GM11168 (cell line): ENCODE results near the gene TPI1.

ENCODE experiments used
- in situ Hi-C: fragments of 300-500 bp; cut with MboI; formaldehyde crosslinking; loops from one replicate; pipeline ENCODE4 v1.12.0; 2022; ENCODE audit warnings: low sequenced_read_pairs; ENCODE audit not compliant: unreplicated experiment

The TPI1 gene

DNA sequence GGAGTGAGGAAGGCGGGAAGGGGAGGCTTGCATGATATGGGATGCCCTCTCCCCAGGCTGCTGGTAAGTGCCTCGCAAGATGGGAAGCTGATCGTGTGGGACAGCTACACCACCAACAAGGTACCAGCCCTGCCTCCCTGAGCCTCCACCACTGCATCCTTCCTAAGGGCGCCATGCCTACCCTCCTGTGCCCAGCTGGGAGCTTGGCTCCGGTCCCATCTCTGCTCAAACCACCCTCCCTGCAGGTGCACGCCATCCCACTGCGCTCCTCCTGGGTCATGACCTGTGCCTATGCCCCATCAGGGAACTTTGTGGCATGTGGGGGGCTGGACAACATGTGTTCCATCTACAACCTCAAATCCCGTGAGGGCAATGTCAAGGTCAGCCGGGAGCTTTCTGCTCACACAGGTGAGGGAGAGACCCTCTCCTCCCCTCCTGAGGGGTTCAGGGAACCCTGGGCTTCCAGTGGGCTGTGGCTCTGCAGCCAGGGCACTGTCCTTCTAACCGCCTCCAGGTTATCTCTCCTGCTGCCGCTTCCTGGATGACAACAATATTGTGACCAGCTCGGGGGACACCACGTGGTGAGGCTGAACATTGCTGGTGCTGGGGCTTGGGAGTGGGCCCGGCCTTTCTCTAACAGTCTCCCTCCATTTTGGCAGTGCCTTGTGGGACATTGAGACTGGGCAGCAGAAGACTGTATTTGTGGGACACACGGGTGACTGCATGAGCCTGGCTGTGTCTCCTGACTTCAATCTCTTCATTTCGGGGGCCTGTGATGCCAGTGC, 24.0 kb upstream of the TPI1 start:
- in situ Hi-C loops, result no loop called here

DNA sequence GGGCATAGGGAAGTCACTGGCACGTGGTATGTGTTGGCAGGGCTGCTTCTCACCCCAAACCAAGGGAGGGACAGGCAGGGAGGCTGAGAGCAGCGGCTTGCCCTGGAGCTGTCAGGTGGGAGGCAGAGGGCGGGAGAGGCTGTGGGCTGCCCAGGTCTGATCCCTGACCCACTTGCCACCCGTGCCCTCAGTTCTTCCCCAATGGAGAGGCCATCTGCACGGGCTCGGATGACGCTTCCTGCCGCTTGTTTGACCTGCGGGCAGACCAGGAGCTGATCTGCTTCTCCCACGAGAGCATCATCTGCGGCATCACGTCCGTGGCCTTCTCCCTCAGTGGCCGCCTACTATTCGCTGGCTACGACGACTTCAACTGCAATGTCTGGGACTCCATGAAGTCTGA, 21.9 kb upstream of the TPI1 start:
- in situ Hi-C loops, result no loop called here

DNA sequence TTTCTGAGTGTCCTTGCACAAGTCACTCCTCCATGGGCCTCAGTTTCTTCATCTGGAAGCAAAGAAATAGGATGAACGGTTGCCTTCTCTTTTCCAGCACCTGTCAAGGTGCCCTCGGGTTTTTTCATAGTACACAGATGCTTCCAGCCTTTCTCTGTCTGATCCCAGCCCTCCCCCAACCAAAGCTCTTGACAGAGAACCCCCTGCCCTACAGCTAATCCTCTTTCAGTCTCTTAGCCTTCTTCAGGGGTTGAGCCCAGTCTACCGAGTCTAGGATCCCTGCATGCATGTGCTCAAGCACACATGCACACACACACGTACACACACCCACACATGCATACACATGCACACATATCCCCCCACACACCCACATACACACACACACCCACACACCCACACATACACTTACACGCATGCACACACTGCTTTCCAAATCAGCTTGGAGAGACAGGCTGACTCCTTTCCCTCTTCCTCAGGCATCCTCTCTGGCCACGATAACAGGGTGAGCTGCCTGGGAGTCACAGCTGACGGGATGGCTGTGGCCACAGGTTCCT, 20.9 kb upstream of the TPI1 start:
- in situ Hi-C loops, result no loop called here

DNA sequence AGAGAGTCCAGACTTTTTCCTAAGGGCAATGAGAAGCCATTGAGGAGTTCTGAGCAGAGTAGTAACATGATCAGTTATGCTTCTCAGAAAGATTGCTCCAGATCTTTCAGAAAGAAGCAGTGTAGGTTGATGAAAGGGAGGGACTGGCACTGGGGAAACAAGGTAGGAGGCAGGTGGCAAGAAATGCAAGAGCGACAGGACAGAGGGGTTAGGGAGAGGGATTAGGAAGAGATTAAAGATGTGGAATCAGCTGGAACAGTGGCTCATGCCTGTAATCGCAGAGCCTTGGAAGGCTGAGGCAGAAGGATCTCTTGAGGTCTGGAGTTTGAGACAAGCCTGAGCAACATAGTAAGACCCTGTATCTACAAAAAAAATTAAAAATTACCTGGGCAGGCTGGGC, 19.7 kb upstream of the TPI1 start:
- in situ Hi-C loops, result no loop called here

DNA sequence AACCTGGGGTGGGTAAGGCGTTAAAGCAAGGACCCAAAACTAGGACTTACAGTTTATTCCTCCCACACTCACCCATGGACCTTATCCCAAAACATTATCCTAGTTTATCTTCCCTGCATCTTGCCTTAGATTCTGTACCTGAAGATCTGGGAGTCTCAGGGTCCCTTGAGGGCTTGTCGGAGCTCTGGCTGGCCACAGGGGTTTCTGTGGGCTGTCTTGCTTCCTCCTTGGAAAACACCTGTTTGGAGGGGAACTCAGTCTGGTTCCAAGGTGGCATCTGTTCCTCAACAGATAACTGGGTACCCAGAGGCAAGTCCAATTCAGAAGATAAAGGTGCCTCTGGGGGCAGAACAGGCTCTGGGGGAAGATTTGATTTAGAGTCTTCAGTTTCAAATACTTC, 17.9 kb upstream of the TPI1 start:
- in situ Hi-C loops, result no loop called here

DNA sequence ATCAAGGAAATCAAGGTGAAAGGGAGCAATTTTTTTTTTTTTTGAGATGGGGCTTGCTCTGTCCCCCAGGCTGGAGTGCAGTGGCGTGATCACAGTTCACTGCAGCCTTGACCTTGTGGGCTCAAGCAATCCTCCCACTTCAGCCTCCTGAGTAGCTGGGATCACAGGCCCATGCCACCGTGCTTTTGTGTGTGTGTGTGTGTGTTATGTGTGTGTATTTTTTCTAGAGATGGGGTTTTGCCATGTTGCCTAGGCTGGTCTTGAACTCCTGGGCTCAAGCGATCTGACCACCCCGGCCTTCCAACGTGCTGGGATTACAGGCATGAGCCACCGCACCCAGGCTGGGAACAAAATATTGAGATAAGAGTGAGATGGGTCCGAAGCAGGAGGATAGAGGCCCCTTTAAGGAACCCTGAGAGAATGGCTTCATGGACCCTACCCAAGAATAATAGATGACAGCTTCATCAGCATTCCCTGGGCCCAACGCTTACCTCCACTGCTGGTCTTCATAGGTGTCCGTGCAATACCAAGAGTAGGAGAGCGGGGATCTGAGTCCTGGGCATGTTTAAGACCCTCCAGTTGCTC, 17.3 kb upstream of the TPI1 start:
- in situ Hi-C loops, result no loop called here

DNA sequence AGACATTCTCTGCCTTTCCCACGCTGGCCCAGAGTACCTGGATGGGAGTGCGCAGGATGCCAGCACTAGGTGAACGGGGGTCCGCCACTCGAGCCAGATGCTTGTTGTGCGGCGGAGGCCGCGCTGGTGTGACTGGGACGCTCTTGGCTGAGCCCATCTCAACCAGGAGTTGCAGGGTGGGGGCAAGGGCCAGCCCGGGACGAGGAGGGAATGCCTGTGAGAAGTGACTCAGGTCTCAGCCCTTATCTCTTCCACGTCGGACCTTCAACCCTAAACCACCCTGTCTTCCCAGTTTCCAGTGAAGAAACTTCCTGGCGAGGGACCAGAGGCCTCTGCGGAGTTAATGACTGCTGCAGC, 16.6 kb upstream of the TPI1 start:
- in situ Hi-C loops, result no loop called here

DNA sequence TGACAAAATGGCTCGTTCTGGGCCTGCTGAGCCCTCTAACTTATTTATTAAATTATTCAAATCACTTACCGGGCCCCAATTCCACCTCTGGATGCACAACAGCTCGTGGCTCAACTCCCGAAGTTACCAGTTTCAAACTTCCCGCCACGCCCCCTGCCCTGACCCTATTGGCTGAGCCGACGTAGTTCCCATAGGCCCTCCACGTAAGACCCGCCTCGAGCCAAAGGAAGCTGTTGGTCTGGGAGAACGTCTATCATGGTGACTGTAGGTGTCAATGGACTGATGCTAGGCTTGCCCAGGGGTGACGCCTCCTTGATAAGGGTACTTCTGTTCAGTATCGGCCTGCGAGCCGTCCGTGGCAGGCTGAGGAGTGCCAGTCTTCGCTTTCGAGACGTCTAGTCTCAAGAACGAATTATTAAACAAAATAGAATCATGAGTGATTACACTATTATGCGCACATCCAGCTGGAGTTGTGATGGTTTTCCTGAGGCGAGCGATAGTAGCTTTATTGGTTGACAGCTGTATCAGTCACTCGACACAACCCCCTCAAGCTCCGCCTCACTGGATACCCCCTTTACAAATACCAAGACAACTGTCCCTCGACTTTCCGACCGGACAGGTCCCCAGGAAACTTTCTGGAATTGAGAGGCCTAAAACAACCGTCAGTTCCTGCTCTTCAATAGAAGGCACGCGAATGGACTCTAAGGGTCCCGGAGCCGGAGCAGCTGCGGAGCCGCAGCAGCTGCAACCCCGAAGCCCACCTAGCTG, 16.0 kb upstream of the TPI1 start, which contains the start of gene CDCA3:
CDCA3 (minus strand) TSS at position 134 of the 768 bp plus-strand sequence. CDS start 334 bp downstream, outside the sequence.
- in situ Hi-C loops, result no loop called here

DNA sequence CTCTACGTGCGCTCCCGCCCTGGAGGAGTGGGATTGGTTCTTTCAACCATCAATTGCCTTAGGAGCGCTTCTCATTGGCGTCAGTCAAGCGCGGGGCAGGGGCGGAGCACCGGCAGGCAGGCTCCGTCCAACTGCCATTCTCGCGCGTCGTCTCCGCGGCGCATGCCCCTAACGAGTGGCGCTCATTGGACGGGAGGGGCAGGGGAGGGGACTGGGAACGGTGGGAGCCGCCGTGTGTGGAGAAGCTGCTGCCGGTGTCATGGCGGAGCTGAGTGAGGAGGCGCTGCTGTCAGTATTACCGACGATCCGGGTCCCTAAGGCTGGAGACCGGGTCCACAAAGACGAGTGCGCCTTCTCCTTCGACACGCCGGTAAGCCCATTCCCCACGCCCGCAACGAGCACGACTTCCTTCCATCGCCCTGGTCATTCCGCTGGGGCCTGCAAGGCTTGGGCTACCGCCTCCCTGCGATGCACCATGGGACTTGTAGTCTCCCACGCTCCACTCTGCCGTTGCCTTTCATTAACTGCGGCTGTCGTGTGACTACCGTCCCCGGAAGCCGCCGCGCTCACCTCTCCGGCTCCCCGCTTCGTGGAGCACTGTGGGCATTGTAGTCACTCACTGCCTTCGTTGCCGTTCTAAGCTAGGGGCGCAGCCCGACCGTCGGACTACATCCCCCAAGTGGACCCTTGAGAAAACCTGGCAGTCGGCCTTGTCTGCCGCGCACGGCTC, 15.2 kb upstream of the TPI1 start, which contains the start of gene USP5:
USP5 (plus strand) TSS at position 230 of the 730 bp plus-strand sequence; CDS start at position 260, 30 bp downstream.
- in situ Hi-C loops, result no loop called here

DNA sequence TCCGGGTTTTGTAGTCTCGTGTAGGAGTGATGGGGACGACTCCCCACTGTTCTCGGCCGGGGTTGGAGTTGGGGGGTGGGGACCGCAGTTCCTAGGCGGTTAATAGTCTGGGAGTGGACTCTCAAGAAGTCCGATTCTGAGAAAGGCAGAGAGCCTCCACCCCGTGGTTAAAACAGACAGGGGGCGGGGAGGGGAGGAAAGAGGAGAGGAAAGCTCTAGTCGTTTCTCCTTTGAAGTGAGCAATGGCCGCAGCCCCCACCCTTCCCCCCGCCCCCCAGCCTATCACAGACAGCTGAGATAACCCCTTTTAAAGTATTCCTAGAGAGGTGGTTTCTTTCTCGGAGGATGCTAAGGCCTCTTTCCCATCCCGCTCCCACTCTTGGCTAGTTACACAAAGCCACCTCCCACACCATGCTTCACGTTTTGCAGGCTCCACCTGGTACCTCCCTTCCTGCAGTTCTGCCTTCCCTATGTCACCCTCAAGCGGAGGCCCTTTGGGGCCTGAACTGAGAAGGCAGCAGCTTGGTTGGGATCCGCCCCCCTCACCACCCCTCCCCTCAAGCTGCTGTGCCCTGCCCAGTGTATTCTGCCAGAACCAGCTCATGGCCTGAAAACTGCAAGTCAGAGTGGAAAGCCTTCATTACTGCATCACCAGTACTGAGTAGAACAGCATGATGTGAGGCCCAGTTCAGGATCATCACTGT, 14.5 kb upstream of the TPI1 start:
- in situ Hi-C loops, result no loop called here

DNA sequence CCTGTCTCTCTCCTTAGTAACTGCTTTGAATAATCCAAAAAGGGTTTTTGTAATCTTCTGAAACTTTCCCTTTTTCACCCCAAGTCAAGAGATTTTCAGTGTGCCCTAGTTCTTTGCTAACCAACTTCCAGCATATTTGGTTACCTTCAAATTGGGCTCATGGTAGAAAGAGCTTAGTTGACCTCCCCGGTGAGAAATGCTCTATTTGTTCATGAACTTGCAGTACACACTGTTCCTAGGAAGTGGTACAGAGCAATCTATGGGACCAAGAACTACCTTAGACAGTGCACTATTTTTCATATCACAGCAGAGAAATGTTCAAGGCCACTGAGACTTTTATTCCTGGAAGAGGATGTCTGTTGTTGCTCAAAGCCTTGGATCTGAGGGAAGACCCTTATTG, 13.7 kb upstream of the TPI1 start:
- in situ Hi-C loops, result no loop called here

DNA sequence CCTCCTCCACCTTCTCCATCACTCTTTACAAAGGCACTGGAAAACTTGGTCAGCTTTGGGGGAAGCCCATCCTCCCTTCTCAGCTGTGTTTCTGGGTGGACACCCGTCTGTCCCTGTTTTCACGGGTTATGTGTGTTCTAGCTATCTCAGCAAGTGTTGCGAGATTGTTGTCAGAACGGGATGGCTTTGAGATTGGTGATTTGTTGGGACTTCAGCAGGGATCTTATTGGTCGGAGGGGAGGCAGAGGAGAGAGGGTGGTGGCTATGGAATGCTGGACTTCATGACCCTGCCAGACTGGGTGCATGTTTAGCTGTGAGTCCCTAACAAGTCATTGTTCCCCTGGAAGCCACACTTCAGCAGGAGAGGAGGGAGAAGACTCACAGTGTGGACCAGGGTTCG, 13.3 kb upstream of the TPI1 start:
- in situ Hi-C loops, result no loop called here

DNA sequence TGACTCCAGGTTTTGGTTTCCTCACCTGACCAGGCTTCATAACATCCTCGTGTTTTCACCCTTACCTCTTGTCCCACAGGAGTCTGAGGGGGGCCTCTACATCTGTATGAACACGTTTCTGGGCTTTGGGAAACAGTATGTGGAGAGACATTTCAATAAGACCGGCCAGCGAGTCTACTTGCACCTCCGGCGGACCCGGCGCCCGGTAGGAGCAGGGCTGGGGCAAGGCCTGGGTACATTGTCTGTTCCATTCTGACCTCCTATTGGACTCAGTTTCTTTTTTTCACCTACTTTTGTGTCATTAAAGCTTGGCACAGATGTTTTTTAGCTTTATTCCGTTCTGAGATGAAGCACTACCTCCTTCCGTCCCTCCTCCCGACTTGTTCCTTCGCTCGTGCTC, 12.0 kb upstream of the TPI1 start:
- in situ Hi-C loops, result no loop called here

DNA sequence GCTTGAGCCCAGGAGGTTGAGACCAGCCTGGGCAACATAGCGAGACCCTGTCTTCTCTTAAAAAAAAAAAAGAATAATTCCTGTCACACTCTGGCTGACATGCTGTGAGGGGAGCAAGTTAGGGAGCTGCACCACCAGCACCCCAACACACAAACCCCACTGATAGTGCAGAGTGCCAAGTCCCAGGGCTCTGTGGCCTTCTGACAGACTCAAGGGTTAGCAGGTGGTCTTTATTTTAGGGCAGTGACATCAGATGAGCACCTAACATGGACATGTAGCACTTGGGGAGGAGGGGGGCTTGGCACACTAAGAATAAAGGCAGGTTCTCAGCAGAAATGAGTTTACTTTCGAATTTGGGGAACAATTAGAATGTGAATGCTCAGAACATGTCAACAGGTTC, 8.5 kb upstream of the TPI1 start:
- in situ Hi-C loops, result no loop called here

DNA sequence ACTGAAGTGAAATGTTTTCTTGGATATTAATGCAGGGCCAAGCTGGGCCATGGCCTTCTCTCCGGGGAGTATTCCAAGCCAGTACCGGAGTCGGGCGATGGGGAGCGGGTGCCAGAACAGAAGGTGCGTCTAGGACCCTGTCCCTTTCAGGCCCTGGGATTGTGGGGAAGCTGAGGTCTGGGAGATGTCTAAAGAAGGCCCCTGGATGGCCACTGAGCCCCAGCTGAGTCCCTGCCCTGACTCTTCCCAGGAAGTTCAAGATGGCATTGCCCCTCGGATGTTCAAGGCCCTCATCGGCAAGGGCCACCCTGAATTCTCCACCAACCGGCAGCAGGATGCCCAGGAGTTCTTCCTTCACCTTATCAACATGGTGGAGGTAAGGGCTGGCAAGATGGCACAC, 7.2 kb upstream of the TPI1 start:
- in situ Hi-C loops, result no loop called here

DNA sequence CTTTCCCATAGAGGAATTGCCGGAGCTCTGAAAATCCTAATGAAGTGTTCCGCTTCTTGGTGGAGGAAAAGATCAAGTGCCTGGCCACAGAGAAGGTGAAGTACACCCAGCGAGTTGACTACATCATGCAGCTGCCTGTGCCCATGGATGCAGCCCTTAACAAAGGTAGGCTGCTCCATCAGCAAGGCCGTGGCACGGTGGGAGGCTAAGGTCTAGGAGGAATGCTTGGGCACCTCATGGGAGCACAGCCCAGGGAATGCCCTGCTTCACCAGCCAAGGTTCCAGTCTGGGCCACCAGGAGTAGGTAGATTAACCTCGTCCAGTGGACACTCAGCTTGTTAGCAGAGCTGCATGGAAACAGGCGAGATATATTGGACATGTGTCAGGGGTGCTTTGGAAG, 6.4 kb upstream of the TPI1 start:
- in situ Hi-C loops, result no loop called here

DNA sequence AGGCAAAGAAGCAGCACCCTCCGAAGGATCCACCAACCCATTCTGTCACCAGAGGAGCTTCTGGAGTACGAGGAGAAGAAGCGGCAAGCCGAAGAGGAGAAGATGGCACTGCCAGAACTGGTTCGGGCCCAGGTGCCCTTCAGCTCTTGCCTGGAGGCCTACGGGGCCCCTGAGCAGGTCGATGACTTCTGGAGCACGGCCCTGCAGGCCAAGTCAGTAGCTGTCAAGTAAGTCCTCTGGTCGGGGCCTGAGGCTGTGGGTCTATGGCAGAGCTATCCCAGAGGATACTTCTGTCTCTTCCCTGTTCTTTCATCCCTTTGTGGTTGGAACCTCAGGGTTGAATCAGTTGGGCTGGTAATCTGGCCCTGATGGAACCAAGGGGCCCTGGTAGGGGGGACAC, 5.9 kb upstream of the TPI1 start:
- in situ Hi-C loops, result no loop called here

DNA sequence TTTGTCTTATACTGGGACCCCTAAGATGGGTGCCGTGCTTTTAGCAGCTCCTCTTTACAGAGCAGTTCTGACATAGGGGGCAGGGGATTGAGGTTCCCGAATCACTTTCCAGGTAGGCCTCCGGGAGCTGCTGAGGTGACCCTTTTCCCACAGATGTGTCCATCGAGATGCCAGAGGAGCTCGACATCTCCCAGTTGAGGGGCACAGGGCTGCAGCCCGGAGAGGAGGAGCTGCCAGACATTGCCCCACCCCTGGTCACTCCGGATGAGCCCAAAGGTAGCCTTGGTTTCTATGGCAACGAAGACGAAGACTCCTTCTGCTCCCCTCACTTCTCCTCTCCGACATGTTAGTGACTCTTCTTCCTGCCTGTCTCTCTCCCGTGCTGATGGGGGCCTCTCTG, 4.3 kb upstream of the TPI1 start:
- in situ Hi-C loops, result no loop called here

DNA sequence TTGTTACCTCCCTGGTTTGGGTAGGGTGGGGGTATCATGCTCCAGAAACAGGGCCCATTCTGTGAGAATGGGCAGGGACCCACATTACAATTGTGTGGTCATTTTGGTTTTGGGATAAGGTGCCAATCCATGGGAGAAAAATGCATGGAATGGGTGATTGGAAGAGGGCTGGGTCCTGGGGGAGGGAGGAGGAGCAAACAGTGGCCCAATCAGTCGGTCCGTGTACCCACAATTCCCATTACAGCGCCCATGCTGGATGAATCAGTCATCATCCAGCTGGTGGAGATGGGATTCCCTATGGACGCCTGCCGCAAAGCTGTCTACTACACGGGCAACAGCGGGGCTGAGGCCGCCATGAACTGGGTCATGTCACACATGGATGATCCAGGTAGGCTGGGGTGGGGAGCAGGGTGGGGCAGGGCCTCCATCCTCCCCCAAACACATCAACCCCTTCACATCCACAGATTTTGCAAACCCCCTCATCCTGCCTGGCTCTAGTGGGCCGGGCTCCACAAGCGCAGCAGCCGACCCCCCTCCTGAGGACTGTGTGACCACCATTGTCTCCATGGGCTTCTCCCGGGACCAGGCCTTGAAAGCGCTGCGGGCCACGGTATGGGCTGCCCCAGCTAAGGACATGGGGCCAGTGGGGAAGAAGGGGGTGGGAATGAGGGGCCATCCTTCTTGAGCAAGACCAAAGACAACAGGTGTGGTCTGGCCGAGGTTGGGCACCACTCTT, 3.6 kb upstream of the TPI1 start:
- in situ Hi-C loops, result no loop called here
